Nephron (organoid): ENCODE results near the gene USH2A.

Source experiments
- H3K27ac Mint-ChIP-seq, 3 experiments: 2 replicates each; pipeline ENCODE4 v1.8.0; 2020; ENCODE audit warnings: mixed read lengths in 3 of 3, mild to moderate bottlenecking in 2 of 3, moderate library complexity in 1 of 3
- H3K27me3 Mint-ChIP-seq: 2 replicates; pipeline ENCODE4 v1.8.0; 2021; ENCODE audit warnings: low read depth, mild to moderate bottlenecking, moderate library complexity, mixed read lengths
- H3K36me3 Mint-ChIP-seq: 2 replicates; pipeline ENCODE4 v1.8.0; 2020; ENCODE audit warnings: low read depth, mixed read lengths
- H3K4me1 Mint-ChIP-seq: 2 replicates; pipeline ENCODE4 v1.8.0; 2020; ENCODE audit warnings: mixed read lengths
- H3K4me3 Mint-ChIP-seq, 3 experiments: 2 replicates each; pipeline ENCODE4 v1.8.0; 2020; ENCODE audit warnings: mild to moderate bottlenecking in 3 of 3, mixed read lengths in 3 of 3, moderate library complexity in 2 of 3
- H3K9me3 Mint-ChIP-seq: 2 replicates; pipeline ENCODE4 v1.8.0; 2020; ENCODE audit warnings: mixed read lengths
- CTCF ChIP-seq, 3 experiments: fragments of 200-600 bp; sonication (generic); IDR thresholded peaks; one replicate each; pipeline ENCODE4 v1.5.0; 2021; ENCODE audit warnings: antibody characterized with exemption in 3 of 3; ENCODE audit not compliant: unreplicated experiment in 3 of 3

Gene USH2A

GRCh38 chr1:216459651-216460207 is 36.5 kb upstream of the USH2A start:
- no peak overlapping the region for H3K27ac Mint-ChIP-seq
- no peak for TF ChIP-seq CTCF (IDR thresholded peaks at IDR 0.05; ENCODE audit: unreplicated experiment in 3 of 3)
- H3K4me1 Mint-ChIP-seq = no peaks in the 10 kb centered on the region
- no peaks in the 10 kb centered on the region for H3K9me3 Mint-ChIP-seq
- no peaks in the 10 kb centered on the region for H3K36me3 Mint-ChIP-seq
- no peaks in the 10 kb centered on the region for H3K27me3 Mint-ChIP-seq
- no peak overlapping the region for H3K4me3 Mint-ChIP-seq

GRCh38 chr1:216458812-216459211 is 35.6 kb upstream of the USH2A start:
- Mint-ChIP-seq H3K27me3 (no peaks in the 10 kb centered on the region), H3K4me3 (no peak overlapping the region), H3K9me3 (no peaks in the 10 kb centered on the region), H3K4me1 (no peaks in the 10 kb centered on the region), H3K36me3 (no peaks in the 10 kb centered on the region), H3K27ac (no peak overlapping the region)
- TF ChIP-seq CTCF (IDR thresholded peaks at IDR 0.05; ENCODE audit: unreplicated experiment in 3 of 3) = no peak

- Mint-ChIP-seq H3K27me3 (no peaks in the 10 kb centered on the region), H3K4me3 (no peak overlapping the region), H3K4me1 (no peaks in the 10 kb centered on the region), H3K9me3 (no peaks in the 10 kb centered on the region), H3K36me3 (no peaks in the 10 kb centered on the region), H3K27ac (no peak overlapping the region)
- no peak for TF ChIP-seq CTCF (IDR thresholded peaks at IDR 0.05; ENCODE audit: unreplicated experiment in 3 of 3)
Measured at GRCh38 chr1:216457356-216457755, 34.1 kb upstream of the USH2A start.

GRCh38 chr1:216456682-216457081 is 33.4 kb upstream of the USH2A start:
- no peak overlapping the region for H3K27ac Mint-ChIP-seq
- no peaks in the 10 kb centered on the region for H3K9me3 Mint-ChIP-seq
- no peaks in the 10 kb centered on the region for H3K27me3 Mint-ChIP-seq
- no peak overlapping the region for H3K4me3 Mint-ChIP-seq
- TF ChIP-seq CTCF (IDR thresholded peaks at IDR 0.05; ENCODE audit: unreplicated experiment in 3 of 3) = no peak
- H3K36me3 Mint-ChIP-seq = no peaks in the 10 kb centered on the region
- no peaks in the 10 kb centered on the region for H3K4me1 Mint-ChIP-seq

DNA sequence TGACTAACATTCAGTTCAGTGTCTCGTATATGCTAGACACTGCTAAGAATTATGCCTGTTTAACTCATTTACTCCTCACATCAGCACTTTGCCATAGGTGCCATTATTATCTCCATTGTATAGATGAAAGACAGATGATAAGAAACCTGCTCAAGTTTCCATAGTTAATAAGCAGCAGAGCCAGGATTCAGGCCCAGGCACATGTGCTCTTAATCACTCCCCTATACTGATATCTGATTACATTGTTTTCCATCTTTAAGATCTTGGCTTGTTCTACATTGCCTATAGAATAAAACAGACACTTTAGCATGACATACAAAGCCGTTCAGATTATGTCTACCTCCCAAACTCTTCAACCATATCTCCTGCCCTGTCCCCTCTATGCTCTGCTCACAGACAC is 30.5 kb upstream of the USH2A start:
- H3K27ac Mint-ChIP-seq = no peak overlapping the region
- H3K9me3 Mint-ChIP-seq = no peaks in the 10 kb centered on the region
- H3K4me1 Mint-ChIP-seq = no peaks in the 10 kb centered on the region
- no peak for TF ChIP-seq CTCF (IDR thresholded peaks at IDR 0.05; ENCODE audit: unreplicated experiment in 3 of 3)
- H3K4me3 Mint-ChIP-seq = no peak overlapping the region
- no peaks in the 10 kb centered on the region for H3K36me3 Mint-ChIP-seq
- H3K27me3 Mint-ChIP-seq = no peaks in the 10 kb centered on the region

- Mint-ChIP-seq H3K27ac (no peak overlapping the region), H3K36me3 (no peaks in the 10 kb centered on the region), H3K4me3 (no peak overlapping the region), H3K9me3 (no peaks in the 10 kb centered on the region), H3K27me3 (no peaks in the 10 kb centered on the region), H3K4me1 (no peaks in the 10 kb centered on the region)
- no peak for TF ChIP-seq CTCF (IDR thresholded peaks at IDR 0.05; ENCODE audit: unreplicated experiment in 3 of 3)
Measured at GRCh38 chr1:216450227-216450626, 27.0 kb upstream of the USH2A start.
